ENCODE data around the gene WDR81. TPM values are rescaled to one million over a fixed set of nuclear protein-coding genes. Genes with fewer than 3 reads are reported as not detected.
A peak's percentile ranks its signal among the peaks of the same experiment; 100 is the strongest.

Gene WDR81
- total RNA-seq, 6 experiments from 2014 or later = 23.0 to 27.2 (median 23.9) TPM

GRCh38 chr17:1709403-1709951, 15.0 kb upstream of the WDR81 start:
- H3K4me1 ChIP-seq = peaks cover 0 to 16% (median 7%) of the 10 kb centered on the region in 4 donors
- H3K27me3 ChIP-seq = no peaks in the 10 kb centered on the region
- ATAC-seq (peak in 3 of 4 donors; percentile 24 to 64 (median 61)), DNase-seq (peak in 1 of 3 donors; percentile 60)
- intact Hi-C loops (cut with DNase I) = loop anchor here in 1 of 2 donors (10.0 kb wide), 1 partner anchor 55 kb away; no protein-coding TSS in a partner anchor
- H3K36me3 ChIP-seq = peaks cover 0 to 28% (median 14%) of the 10 kb centered on the region in 4 donors
- 19% methylated on average over 3 of the region's 16 CpGs for WGBS (ENCODE audit: insufficient coverage, low coverage, low lambda C conversion rate, missing lambda C conversion rate)
- H3K4me3 ChIP-seq = peak overlapping the region; percentile 66 to 83 (median 67)
- TF ChIP-seq POLR2A (IDR thresholded peaks at IDR 0.05) = no peak
- TF ChIP-seq CTCF (IDR thresholded peaks at IDR 0.05) = no peak
- no peaks in the 10 kb centered on the region for H3K9me3 ChIP-seq
- peak overlapping the region in 2 of 3 donors; percentile 69 to 88 for H3K27ac ChIP-seq

DNA sequence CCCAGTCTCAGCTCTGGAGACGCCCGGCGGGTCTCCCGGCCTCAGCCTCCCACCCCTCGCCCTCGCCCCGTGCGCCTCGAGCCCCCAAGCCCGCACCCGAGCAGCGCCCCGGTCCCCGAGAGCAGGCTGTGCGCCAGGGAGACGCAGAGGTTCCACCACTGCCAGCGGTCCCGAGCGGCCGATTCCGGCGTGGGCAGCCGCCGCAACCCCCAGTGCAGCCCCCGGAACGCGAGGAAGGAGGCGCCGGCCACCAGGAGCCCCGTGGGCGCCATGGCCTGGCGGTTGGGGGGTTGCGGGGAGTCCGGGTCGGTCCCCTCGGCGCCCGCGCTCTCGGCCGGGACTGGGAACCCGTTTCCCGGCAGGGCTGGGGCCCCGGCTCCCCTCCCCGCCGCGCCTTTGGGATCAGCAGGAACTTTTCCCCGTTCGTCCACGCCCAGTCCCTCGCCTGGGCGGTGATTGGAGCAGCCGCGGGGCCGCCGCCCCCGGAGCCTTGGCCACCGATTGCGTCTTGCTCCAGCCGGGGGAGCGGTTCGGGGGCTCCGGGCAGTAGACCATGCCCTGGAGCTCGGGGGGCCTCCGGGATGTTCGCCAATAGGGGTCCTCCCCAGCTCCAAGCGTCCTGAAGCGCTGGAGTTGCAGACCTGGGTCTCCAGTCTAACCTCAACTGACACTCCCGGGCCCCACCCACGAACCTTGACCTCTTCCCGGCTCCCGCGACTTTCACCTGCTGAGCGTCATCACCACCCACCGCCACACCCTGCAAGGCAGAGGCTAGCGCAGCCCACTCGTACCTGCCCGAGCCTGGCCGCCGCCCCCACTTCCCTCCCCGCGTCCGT, 14.3 kb upstream of the WDR81 start, which contains the start of gene TLCD2:
Gene TLCD2, minus strand, starts transcription at position 407 of the 836 bp plus-strand sequence. Its CDS starts 135 bp downstream, at position 272.
- intact Hi-C loops (cut with DNase I) = loop anchor here in 1 of 2 donors (10.0 kb wide), 1 partner anchor 55 kb away; no protein-coding TSS in a partner anchor
- WGBS (ENCODE audit: insufficient coverage, low coverage, low lambda C conversion rate, missing lambda C conversion rate) = no CpG with 5 or more reads among the region's 83 CpGs
- peak; percentile 86 to 88 (median 88) for DNase-seq
- TF ChIP-seq CTCF (IDR thresholded peaks at IDR 0.05) = no peak
- TF ChIP-seq POLR2A (IDR thresholded peaks at IDR 0.05) = peak; percentile 77
- H3K9me3 ChIP-seq = no peaks in the 10 kb centered on the region
- H3K27ac ChIP-seq = peak within 1 kb of the TSS; percentile 10 to 88 (median 69)
- no peaks in the 10 kb centered on the region for H3K27me3 ChIP-seq
- peak within 1 kb of the TSS; percentile 66 to 83 (median 67) for H3K4me3 ChIP-seq
- peaks cover 0 to 16% (median 7%) of the 10 kb centered on the region in 4 donors for H3K4me1 ChIP-seq
- H3K36me3 ChIP-seq = peaks cover 0 to 28% (median 14%) of the 10 kb centered on the region in 4 donors
- ATAC-seq = peak; percentile 50 to 64 (median 58)

DNA sequence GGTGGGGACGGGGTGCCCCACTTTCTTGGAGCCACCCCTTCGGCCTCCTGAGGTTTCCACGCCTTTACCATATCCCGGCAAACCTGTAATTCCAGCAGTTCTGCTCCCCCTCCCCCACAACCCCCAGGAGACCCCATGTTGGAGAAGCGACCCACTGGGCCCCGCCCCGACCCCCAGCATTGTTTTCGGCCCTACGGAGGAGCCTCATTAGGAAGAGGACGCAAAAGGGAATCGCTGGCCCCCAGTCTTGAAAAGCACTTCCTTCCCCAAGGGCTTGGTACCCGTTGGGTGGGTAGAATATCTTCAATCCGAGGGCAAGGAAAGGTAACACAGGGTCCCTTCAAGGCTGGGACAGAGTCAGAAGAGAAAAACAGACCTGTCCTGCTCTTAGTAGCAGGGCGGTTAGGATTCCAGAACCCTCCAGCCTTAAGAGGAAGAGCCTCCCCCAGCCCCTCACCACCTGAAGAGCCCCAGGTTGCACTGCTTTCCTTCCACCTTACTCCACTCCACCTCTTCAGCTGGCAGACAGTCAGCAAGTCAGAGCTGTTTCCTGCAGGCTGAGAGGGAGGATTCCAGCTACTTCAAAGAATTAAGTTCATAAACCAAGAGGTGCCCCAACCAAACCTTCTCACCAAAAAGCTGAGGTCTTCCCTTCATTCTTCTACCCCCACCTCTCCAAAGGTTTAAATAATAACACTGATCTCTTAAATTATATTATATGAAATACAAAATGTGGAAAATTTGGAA, 13.5 kb upstream of the WDR81 start:
- Histone ChIP-seq H3K9me3 (no peaks in the 10 kb centered on the region), H3K27ac (peak overlapping the region; percentile 10 to 88 (median 69)), H3K4me1 (peaks cover 0 to 16% (median 7%) of the 10 kb centered on the region in 4 donors), H3K27me3 (no peaks in the 10 kb centered on the region), H3K36me3 (peaks cover 0 to 28% (median 14%) of the 10 kb centered on the region in 4 donors), H3K4me3 (peak overlapping the region; percentile 66 to 83 (median 67))
- WGBS (ENCODE audit: insufficient coverage, low coverage, low lambda C conversion rate, missing lambda C conversion rate) = 33% methylated on average over 4 of the region's 14 CpGs
- DNase-seq (no peak), ATAC-seq (no peak)
- TF ChIP-seq CTCF (IDR thresholded peaks at IDR 0.05) (no peak), POLR2A (IDR thresholded peaks at IDR 0.05) (no peak)
- intact Hi-C loops (cut with DNase I) = no loop called here

DNA sequence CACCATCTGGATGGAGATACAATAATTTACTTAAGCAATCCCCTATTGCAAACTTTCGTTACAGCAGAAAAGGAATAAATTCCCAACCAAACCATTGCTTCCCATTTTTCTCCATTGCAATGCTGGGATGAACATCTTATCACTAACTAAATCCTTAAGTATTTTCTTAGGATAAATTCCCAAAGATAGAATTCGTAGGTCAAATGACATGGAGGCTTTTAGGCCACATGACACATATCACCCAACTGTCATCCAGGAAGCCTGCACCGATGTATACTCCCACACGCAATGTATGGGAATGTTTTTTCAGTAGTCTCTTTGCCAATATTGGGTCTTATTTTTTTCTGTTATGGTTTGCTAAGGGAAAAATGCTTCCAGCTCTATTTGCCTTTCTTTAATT, 12.7 kb upstream of the WDR81 start:
- Histone ChIP-seq H3K36me3 (peaks cover 0 to 28% (median 14%) of the 10 kb centered on the region in 4 donors), H3K4me3 (no peak overlapping the region), H3K27ac (no peak overlapping the region), H3K4me1 (peaks cover 0 to 16% (median 7%) of the 10 kb centered on the region in 4 donors), H3K27me3 (no peaks in the 10 kb centered on the region), H3K9me3 (no peaks in the 10 kb centered on the region)
- WGBS (ENCODE audit: insufficient coverage, low coverage, low lambda C conversion rate, missing lambda C conversion rate) = 78% methylated on average over 4 of the region's 4 CpGs
- ATAC-seq (no peak), DNase-seq (no peak)
- TF ChIP-seq POLR2A (IDR thresholded peaks at IDR 0.05) = no peak
- TF ChIP-seq CTCF (IDR thresholded peaks at IDR 0.05) = no peak
- intact Hi-C loops (cut with DNase I) = no loop called here

All from right lobe of liver (tissue), 6 donors.